NCI-H460 (cell line): ENCODE measurements around the gene ANKRD12. TPM values are rescaled to one million over a fixed set of nuclear protein-coding genes. Genes with fewer than 3 reads are reported as not detected.

Source experiments
- DNase-seq: peaks from one replicate; pipeline ENCODE4 v3.0.0-alpha.2; 2016; ENCODE audit warnings: low read depth; ENCODE audit errors: extremely low read depth
- total RNA-seq: library from RNA; depleted of rRNA; stranded (reverse); fragments of >200 nt; shearing (Covaris generic); gene quantifications from 2 replicates; pipeline ENCODE4 v1.2.3, GENCODE V29; 2014

ANKRD12 gene
- total RNA-seq, 1 experiment from 2014 or later = 9.1 TPM

- DNase-seq = no peak
Measured at GRCh38 chr18:9178557-9178956, 42.0 kb downstream of the ANKRD12 start.

- no peak for DNase-seq
Measured at GRCh38 chr18:9181275-9181674, 44.7 kb downstream of the ANKRD12 start.

GRCh38 chr18:9182852-9183399, 46.3 kb downstream of the ANKRD12 start:
- DNase-seq = no peak

- no peak for DNase-seq
Measured at GRCh38 chr18:9184998-9185613, 48.5 kb downstream of the ANKRD12 start.

- no peak for DNase-seq
Measured at GRCh38 chr18:9188359-9189231, 52.0 kb downstream of the ANKRD12 start.

- no peak for DNase-seq
Measured at GRCh38 chr18:9189491-9189890, 52.9 kb downstream of the ANKRD12 start.

GRCh38 chr18:9191658-9192256, 55.2 kb downstream of the ANKRD12 start:
- no peak for DNase-seq

GRCh38 chr18:9193031-9193430, 56.5 kb downstream of the ANKRD12 start:
- DNase-seq = no peak

GRCh38 chr18:9196568-9196967, 60.0 kb downstream of the ANKRD12 start:
- no peak for DNase-seq

- no peak for DNase-seq
Measured at GRCh38 chr18:9199681-9200080, 63.1 kb downstream of the ANKRD12 start.

GRCh38 chr18:9201224-9201623, 64.6 kb downstream of the ANKRD12 start:
- no peak for DNase-seq

GRCh38 chr18:9204659-9205058, 68.1 kb downstream of the ANKRD12 start:
- no peak for DNase-seq

GRCh38 chr18:9206421-9206820, 69.8 kb downstream of the ANKRD12 start:
- no peak for DNase-seq

GRCh38 chr18:9209279-9209678, 72.7 kb downstream of the ANKRD12 start:
- no peak for DNase-seq

GRCh38 chr18:9210966-9211365, 74.4 kb downstream of the ANKRD12 start:
- DNase-seq = no peak

- DNase-seq = no peak
Measured at GRCh38 chr18:9211955-9212354, 75.4 kb downstream of the ANKRD12 start.

- DNase-seq = no peak
Measured at GRCh38 chr18:9215221-9215933, 78.8 kb downstream of the ANKRD12 start.

- DNase-seq = no peak
Measured at GRCh38 chr18:9216459-9216858, 79.9 kb downstream of the ANKRD12 start.

- no peak for DNase-seq
Measured at GRCh38 chr18:9217743-9218451, 81.3 kb downstream of the ANKRD12 start.

- DNase-seq = no peak
Measured at GRCh38 chr18:9221040-9221439, 84.5 kb downstream of the ANKRD12 start.
